ENCODE data around the gene ATR.
"Not testable (repeated sequence)": the region's sequence is repeated elsewhere in the genome, so short reads cannot be mapped to it uniquely, and the experiment has no call there.

The ATR gene

DNA sequence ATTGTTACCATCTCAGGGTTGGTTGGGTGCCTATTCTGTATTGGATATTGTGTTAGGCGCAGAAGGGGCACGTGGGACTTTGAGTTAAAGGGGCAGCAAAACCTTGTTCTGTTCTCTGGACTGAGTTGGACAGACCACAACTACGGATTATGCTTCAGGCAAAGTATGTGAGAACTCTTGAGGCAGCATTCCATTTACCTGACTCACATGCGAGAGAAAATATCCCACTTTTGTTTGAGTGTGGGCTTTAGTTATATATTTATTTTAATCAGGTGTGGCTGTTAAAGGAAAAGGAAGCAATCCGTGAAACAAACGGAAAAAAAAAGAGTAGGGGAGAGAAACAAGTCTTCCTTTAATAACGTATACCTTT is 17.0 kb upstream of the ATR start:
- no peaks in the 10 kb centered on the region for H3K27me3 ChIP-seq (ENCODE audit: low read depth, low read length)
- peak overlapping the region; percentile 94 for H3K4me2 ChIP-seq (ENCODE audit: low read length)
- H3K9me3 ChIP-seq (ENCODE audit: insufficient read depth, low read length), result no peaks in the 10 kb centered on the region
- no peaks in the 10 kb centered on the region for H3K36me3 ChIP-seq (replicated peaks; ENCODE audit: low read depth, low read length)
- TF ChIP-seq EZH2phosphoT487 (IDR thresholded peaks at IDR 0.05; ENCODE audit: low read depth) (no peak), CTCF (IDR thresholded peaks at IDR 0.05; ENCODE audit: low read depth, low read length) (no peak)
- H3K9ac ChIP-seq (ENCODE audit: low read length), result peak overlapping the region; percentile 73
- no peaks in the 10 kb centered on the region for H4K20me1 ChIP-seq (ENCODE audit: insufficient read depth, low read length)
- no peaks in the 10 kb centered on the region for H3K79me2 ChIP-seq (ENCODE audit: low read length)
- H3K4me1 ChIP-seq (ENCODE audit: low read length), result peaks cover 11% of the 10 kb centered on the region
- no peak overlapping the region for H3K27ac ChIP-seq (ENCODE audit: low read length)
- H3K4me3 ChIP-seq (ENCODE audit: low read length), result peak overlapping the region; percentile 93
- peak overlapping the region; percentile 100 for H2AFZ ChIP-seq (ENCODE audit: low read depth, low read length)

- Histone ChIP-seq H3K79me2 (ENCODE audit: low read length) (no peaks in the 10 kb centered on the region), H3K4me2 (ENCODE audit: low read length) (peak overlapping the region; percentile 94), H4K20me1 (ENCODE audit: insufficient read depth, low read length) (no peaks in the 10 kb centered on the region), H3K27me3 (ENCODE audit: low read depth, low read length) (no peaks in the 10 kb centered on the region), H3K9me3 (ENCODE audit: insufficient read depth, low read length) (no peaks in the 10 kb centered on the region), H3K9ac (ENCODE audit: low read length) (no peak overlapping the region), H3K36me3 (replicated peaks; ENCODE audit: low read depth, low read length) (no peaks in the 10 kb centered on the region), H3K27ac (ENCODE audit: low read length) (no peak overlapping the region), H3K4me1 (ENCODE audit: low read length) (peaks cover 11% of the 10 kb centered on the region), H2AFZ (ENCODE audit: low read depth, low read length) (peak overlapping the region; percentile 100; the same call in 1 of the 2 replicates), H3K4me3 (ENCODE audit: low read length) (peak overlapping the region; percentile 93; the same call in 1 of the 2 replicates)
- no peak for TF ChIP-seq CTCF (IDR thresholded peaks at IDR 0.05; ENCODE audit: low read depth, low read length)
- no peak for TF ChIP-seq EZH2phosphoT487 (IDR thresholded peaks at IDR 0.05; ENCODE audit: low read depth)
Observed at GRCh38 chr3:142595141-142595540, 16.6 kb upstream of the ATR start.

DNA sequence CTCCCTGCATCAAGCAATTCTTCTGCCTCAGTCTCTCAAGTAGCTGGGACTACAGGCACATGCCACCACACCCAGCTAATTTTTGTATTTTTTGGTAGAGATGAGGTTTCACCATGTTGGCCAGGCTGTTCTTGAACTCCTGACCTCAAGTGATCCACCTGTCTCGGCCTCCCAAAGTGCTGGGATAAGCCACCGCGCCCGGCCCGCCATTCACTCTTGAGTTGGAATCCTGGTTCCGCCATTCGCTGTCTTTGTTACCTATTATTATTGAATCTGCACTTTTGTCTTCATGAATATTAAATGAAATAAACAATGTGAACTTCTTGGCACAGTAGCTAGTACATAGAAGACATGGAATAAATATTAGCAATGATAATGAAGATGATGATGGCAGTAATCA is 13.7 kb upstream of the ATR start:
- not testable (repeated sequence) for H3K27ac ChIP-seq (ENCODE audit: low read length); H3K9ac ChIP-seq (ENCODE audit: low read length); H3K4me2 ChIP-seq (ENCODE audit: low read length); H3K79me2 ChIP-seq (ENCODE audit: low read length); H3K9me3 ChIP-seq (ENCODE audit: insufficient read depth, low read length); H2AFZ ChIP-seq (ENCODE audit: low read depth, low read length); H3K4me3 ChIP-seq (ENCODE audit: low read length); H4K20me1 ChIP-seq (ENCODE audit: insufficient read depth, low read length); H3K36me3 ChIP-seq (replicated peaks; ENCODE audit: low read depth, low read length)
- peaks cover 14% of the 10 kb centered on the region for H3K27me3 ChIP-seq (ENCODE audit: low read depth, low read length)
- H3K4me1 ChIP-seq (ENCODE audit: low read length), result peaks cover 11% of the 10 kb centered on the region

DNA sequence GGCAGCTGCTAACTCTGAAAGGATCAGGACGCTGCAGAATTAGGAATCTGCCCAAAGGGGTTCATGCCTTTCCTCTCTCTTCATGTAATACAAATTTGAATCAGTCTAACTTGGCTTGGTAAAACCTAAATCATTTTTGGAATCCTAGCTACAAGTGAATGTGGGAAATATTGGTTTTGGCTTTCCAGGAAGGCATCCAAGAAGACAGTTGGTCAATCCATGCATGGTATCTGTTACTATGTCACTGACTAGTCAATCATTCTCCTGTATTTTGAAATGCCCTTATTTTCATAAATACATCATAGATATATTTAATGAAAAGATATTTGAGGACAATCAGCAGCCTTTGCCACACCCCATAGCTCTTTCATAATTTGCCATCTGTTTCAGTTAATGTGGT is 10.2 kb upstream of the ATR start:
- H3K27me3 ChIP-seq (ENCODE audit: low read depth, low read length), result peaks cover 21% of the 10 kb centered on the region
- no peak overlapping the region for H3K4me2 ChIP-seq (ENCODE audit: low read length)
- no peaks in the 10 kb centered on the region for H3K9me3 ChIP-seq (ENCODE audit: insufficient read depth, low read length)
- H3K79me2 ChIP-seq (ENCODE audit: low read length), result no peaks in the 10 kb centered on the region
- H3K9ac ChIP-seq (ENCODE audit: low read length), result no peak overlapping the region
- no peaks in the 10 kb centered on the region for H3K36me3 ChIP-seq (replicated peaks; ENCODE audit: low read depth, low read length)
- no peaks in the 10 kb centered on the region for H3K4me1 ChIP-seq (ENCODE audit: low read length)
- no peaks in the 10 kb centered on the region for H4K20me1 ChIP-seq (ENCODE audit: insufficient read depth, low read length)
- H3K4me3 ChIP-seq (ENCODE audit: low read length), result no peak overlapping the region
- H2AFZ ChIP-seq (ENCODE audit: low read depth, low read length), result no peak overlapping the region
- TF ChIP-seq CTCF (IDR thresholded peaks at IDR 0.05; ENCODE audit: low read depth, low read length) (no peak), EZH2phosphoT487 (IDR thresholded peaks at IDR 0.05; ENCODE audit: low read depth) (no peak)
- H3K27ac ChIP-seq (ENCODE audit: low read length), result no peak overlapping the region

Measured in OCI-LY3 (cell line).